ENCODE data around the gene IQCN.

Gene IQCN

DNA sequence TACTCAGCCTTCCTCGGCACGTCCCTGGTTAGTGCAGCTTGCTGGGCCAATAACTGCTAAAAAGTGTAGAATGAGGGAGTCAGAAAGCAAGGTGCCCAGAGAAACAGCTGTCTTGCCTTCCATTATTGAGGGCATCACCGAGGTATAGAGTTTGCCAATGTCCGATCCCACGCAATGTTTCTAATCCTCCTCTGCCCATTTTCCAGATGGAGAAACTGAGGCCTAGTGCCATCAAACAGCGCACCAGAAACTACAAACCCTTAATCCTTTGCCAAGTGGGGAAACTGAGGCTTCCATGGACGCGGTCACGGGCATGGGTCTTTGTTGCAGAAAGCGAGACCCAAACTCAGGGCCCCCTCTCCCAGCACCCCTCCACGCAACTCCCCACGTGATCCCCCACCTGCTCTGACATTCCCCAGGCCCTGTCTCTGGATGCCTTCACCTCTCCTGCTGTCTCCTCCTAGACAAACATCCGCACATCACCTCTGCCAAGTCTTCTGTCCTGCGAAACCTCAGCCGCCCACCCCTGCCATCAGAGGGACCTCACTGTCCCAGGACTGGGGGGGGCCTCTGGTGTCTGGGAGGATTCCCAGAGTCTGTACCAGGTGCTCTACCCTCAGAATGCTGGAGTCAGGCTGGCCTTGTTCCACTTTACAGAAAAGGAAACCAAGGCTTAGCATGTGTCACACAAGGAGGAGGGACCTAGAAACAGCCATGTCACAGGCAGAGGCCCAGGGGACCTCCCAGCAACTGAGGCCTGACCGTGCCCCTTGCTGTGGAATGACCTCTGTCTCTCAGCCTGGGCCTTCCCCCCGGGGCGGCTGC is 47.1 kb downstream of the IQCN start:
- H3K27me3 Mint-ChIP-seq (ENCODE audit: low read depth) = peaks cover 53% of the 10 kb centered on the region

DNA sequence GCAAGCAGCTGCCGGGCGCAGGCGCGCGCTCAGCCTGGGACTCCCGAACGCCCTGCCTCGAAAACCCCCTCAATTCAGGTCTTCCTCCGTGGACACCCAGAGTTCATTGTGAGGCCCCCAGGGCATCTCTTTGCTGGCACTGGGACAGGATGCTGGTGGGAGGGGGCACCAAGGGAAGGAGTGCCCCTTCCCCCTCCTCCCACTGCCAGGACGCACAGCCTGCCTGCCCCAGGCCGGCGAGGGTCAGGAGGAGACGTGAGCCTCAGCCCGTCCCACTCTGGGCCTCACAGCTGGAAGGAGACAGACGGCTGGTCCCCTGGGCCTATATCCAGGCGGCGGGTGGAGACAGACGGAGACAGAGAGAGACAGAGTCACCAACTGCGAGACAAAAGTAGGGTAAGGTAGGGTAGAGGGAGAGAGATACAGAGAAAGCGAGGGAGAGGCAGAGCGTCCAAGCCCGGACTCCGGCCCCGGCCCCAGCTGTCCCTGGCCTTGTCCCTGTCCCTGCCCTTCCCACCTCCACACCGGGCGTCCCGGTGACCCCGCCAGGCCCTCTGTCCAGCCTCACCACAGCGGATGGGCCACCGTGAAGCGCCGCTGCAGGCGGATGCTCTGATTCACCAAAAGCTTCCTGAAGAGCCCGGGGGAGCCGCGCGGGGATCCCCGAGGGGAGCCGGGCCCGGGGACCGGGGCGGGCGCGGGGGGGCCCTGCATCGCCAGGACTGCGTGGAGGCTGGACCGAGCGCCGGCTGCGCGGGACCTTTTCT is 48.4 kb downstream of the IQCN start, which contains the start of gene PDE4C:
PDE4C (minus strand) TSS at position 737 of the 767 bp plus-strand sequence; CDS start at position 714, 23 bp downstream.
- Mint-ChIP-seq H3K27me3 (ENCODE audit: low read depth) (peaks cover 55% of the 10 kb centered on the region), H3K4me3 (no peak within 1 kb of the TSS), H3K9me3 (no peaks in the 10 kb centered on the region), H3K4me1 (ENCODE audit: low read depth) (peaks cover 9% of the 10 kb centered on the region), H3K36me3 (ENCODE audit: low read depth) (no peaks in the 10 kb centered on the region), H3K27ac (no peak within 1 kb of the TSS)

More for the DNA sequence above, 47.1 kb downstream of the IQCN start:
- H3K4me3 Mint-ChIP-seq = no peak overlapping the region
- H3K36me3 Mint-ChIP-seq (ENCODE audit: low read depth) = no peaks in the 10 kb centered on the region
- H3K4me1 Mint-ChIP-seq (ENCODE audit: low read depth) = peaks cover 9% of the 10 kb centered on the region
- H3K9me3 Mint-ChIP-seq = no peaks in the 10 kb centered on the region
- H3K27ac Mint-ChIP-seq = no peak overlapping the region

DNA sequence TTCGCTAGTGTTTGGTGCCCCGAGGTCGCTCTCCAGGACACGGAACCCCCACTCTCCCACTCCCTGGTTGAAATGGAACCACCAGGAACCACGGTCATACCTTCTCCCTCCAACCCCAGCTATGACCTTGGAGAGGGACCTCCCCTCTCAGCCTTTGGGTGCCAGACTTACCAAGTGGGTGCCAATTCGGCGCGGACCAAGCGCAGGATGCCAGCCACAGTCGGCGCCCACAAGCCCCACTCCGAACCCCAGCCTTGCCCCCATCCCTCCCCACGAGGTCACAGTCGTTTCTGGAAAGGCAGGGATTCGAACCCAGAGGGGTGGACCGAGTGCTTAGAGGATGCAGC is 48.9 kb downstream of the IQCN start:
- Mint-ChIP-seq H3K4me3 (no peak overlapping the region), H3K36me3 (ENCODE audit: low read depth) (no peaks in the 10 kb centered on the region), H3K27ac (no peak overlapping the region), H3K4me1 (ENCODE audit: low read depth) (peaks cover 9% of the 10 kb centered on the region), H3K27me3 (ENCODE audit: low read depth) (peaks cover 53% of the 10 kb centered on the region), H3K9me3 (no peaks in the 10 kb centered on the region)

DNA sequence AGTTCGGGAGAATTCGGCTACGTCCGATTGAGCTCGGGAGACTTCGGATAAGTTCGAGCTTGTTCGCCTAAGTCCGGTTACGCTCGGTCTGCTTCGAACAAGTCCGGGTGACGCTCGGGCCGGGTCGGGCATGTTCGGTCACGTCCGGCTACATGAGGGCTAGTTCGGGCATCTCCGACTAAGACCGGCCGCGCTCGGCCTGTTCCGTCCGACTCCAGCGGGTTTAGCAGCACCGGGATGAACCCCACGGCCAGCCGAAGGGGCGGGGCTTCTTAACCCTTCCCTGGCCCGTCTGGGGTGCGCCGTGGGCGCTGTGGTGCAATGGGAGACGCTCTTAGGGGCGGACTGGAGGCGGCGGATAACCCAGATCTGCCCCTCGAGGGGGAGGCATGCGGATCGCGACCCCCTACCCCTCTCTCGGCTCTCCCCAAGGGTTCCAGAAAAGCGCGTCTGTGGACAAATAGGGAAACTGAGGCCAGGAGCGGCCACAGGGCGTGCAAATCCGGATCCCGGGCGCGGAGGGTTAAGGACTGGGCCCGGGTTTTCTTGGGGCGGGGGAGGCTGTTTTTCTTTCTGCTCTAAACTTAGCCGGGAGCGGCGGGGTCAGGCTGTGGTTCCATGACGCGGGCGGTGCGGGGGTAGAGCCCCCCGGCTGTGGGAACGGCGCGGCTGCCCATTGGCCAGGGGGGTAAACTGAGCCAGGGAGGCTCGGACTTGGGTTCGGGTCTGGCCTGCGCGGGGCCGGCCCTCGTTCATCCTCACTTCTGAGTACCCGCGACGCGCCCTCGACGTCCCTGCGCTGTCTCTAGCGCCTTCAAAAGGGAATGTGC is 49.5 kb downstream of the IQCN start:
- peaks cover 9% of the 10 kb centered on the region for H3K4me1 Mint-ChIP-seq (ENCODE audit: low read depth)
- peaks cover 54% of the 10 kb centered on the region for H3K27me3 Mint-ChIP-seq (ENCODE audit: low read depth)
- peak overlapping the region; percentile 64 for H3K27ac Mint-ChIP-seq
- no peaks in the 10 kb centered on the region for H3K9me3 Mint-ChIP-seq
- no peaks in the 10 kb centered on the region for H3K36me3 Mint-ChIP-seq (ENCODE audit: low read depth)
- peak overlapping the region; percentile 81 for H3K4me3 Mint-ChIP-seq

DNA sequence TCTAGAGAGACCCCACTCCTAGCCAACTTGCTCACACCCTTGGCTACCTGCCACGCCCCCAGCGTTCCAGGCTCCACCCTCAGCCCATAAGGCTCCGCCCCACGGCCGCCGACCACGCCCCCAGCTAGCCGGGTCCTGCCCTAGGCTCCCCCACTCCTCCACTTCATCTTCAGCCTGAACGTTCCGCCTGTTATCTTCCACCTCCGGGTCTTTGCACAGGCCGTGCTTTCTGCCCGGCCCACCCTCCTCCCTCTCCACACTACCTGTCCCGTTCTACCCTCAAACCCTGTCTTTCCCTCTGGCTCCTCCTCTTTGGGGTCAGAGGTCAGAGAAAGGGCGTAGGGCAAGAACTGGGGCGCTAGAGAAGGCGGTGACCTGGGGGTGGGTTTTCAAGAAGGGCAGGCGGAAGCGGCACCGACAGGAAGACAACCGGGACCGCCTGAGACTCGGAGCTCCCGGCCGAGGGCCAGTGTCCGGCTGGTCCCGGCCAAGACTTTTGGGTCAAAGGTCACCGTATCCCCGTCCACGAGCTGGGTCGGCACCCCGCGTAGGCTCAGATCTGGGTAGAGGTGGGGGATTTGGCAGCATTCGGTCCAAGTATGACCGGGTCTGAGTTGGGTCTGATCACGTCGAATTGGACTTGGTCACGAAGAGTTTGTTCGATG is 50.3 kb downstream of the IQCN start:
- no peaks in the 10 kb centered on the region for H3K9me3 Mint-ChIP-seq
- peaks cover 9% of the 10 kb centered on the region for H3K4me1 Mint-ChIP-seq (ENCODE audit: low read depth)
- peak overlapping the region; percentile 81 for H3K4me3 Mint-ChIP-seq
- peaks cover 52% of the 10 kb centered on the region for H3K27me3 Mint-ChIP-seq (ENCODE audit: low read depth)
- no peak overlapping the region for H3K27ac Mint-ChIP-seq
- no peaks in the 10 kb centered on the region for H3K36me3 Mint-ChIP-seq (ENCODE audit: low read depth)

DNA sequence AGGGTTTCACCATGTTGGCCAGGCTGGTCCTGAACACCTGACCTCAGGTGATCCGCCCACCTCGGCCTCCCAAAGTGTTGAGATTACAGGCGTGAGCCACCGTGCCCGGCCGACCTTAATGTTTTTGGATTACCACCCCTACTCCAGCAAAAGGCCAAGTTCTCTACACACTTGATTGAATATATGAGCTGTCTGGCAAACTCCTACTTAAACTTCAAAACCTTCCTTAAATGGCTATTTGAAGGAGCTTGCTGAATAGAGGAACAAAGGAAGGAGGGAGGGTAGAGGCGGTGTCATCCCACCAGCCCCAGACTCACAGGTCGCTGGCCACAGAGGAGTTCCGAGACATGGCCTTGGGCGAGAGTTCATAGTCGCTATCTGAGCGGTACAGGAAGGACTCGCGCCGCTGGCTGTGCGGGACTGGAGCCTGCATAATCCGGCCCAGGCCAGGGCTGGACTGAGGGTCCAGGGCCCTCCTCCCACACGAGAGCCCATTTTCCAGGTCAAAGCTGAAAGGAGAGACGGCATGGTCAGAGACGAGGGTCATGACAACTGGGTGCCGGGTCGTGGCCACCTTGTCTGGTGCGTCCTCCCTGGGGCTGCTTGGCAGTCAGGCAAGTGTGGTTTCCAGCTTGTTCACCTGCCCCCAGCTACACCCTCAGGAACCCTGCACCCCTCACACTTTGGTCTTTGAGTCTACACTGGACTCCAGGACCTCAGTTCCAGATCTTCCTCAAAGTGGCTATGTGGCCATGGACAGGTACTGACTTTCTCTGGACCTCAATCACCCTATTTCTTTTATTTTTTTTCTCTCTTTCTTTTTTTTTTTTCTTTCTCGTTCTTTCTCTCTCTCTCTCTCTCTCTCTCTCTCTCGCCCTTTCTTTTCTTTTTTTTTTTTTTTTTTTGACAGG is 52.2 kb downstream of the IQCN start:
- Mint-ChIP-seq H3K27ac (no peak overlapping the region), H3K36me3 (ENCODE audit: low read depth) (no peaks in the 10 kb centered on the region), H3K4me3 (no peak overlapping the region), H3K9me3 (no peaks in the 10 kb centered on the region), H3K27me3 (ENCODE audit: low read depth) (peaks cover 41% of the 10 kb centered on the region), H3K4me1 (ENCODE audit: low read depth) (peaks cover 9% of the 10 kb centered on the region)

DNA sequence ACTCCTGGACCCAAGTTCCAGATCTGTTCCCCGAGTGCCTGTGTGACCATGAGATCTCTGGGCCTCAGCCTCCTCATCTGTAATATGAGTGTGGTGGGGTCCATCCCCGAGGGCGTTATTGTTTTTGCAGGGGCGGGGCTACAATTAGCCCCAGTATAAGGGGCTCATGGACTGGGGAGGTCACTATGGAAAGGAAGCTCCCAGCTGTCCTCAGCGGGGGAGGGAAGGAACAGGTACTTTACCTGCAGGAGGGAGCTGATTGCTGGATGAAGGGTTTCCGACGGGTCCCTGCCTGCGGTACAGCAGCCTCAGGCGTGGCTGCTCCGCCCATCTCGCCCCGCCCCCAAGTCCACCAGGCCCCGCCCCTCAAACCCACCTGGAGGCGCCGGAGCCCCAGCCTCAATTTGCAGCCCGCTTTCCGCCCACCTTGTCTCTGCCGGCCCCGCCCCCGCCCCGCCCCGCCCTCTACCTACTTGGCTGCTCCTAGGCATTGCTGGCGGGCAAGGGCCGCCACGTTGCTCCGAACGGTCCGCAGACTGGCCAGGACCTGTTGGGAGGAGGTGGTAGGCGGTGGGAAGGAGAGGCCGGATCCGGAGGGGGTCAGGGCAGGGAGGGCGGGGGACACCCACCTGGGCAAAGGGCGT is 53.5 kb downstream of the IQCN start:
- H3K4me3 Mint-ChIP-seq = no peak overlapping the region
- H3K9me3 Mint-ChIP-seq = no peaks in the 10 kb centered on the region
- no peak overlapping the region for H3K27ac Mint-ChIP-seq
- H3K27me3 Mint-ChIP-seq (ENCODE audit: low read depth) = peaks cover 32% of the 10 kb centered on the region
- H3K36me3 Mint-ChIP-seq (ENCODE audit: low read depth) = no peaks in the 10 kb centered on the region
- H3K4me1 Mint-ChIP-seq (ENCODE audit: low read depth) = peaks cover 7% of the 10 kb centered on the region

DNA sequence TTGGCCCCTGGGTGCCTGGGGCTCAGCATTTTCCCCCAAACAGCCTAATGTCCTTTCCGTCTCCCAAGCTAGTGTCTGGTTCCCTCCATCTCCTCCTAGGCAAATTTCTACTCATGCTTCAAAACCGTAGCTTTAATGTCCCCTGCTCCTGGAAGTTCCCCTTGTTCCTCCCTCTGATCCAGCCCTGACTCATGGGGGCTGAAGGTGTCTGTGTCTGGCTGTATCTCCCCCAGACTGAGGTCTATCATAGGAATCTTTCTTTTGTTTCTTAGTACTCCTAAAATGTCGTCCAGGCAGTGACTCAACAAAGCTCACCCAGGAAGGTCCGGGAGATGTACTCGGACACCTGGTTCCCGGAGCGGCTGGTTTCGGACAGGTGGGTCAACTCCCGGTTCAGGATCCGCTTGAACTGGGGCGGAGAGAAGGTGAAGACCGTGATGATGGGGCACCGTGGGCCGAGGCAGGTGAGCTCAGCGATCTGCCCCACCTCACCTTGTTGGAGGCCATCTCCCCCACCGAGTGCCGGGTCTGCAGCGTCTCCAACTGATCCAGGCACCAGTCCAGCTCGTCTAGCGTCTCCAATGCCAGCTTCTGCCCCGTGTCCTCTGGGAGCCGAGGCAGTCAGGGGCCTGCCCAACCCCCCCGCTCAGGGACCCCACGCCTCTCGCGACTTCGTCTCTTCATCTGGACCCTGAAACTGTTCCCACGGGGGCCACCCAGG is 54.2 kb downstream of the IQCN start:
- H3K4me1 Mint-ChIP-seq (ENCODE audit: low read depth) = peaks cover 7% of the 10 kb centered on the region
- H3K27ac Mint-ChIP-seq = no peak overlapping the region
- no peaks in the 10 kb centered on the region for H3K36me3 Mint-ChIP-seq (ENCODE audit: low read depth)
- peaks cover 26% of the 10 kb centered on the region for H3K27me3 Mint-ChIP-seq (ENCODE audit: low read depth)
- no peak overlapping the region for H3K4me3 Mint-ChIP-seq
- no peaks in the 10 kb centered on the region for H3K9me3 Mint-ChIP-seq

DNA sequence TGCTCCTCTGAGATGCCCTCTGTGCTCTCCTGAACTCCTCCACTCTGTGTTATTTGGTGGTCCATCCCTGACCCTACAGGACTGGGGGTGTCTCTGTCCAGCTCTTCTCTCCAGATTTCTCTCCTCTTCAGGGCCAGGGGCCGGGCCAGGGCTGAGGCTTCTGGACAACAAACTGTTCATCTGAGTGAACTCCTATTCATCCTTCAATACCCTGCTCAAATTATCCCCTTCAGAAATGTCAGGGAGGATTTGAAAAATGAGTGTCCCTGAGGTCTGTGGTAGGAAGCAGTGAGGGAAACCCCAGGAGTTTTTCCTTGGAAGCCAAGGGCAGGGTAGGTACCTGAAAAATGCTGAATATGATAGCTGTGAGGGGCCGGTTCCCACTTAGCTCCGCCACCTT is 55.7 kb downstream of the IQCN start:
- Mint-ChIP-seq H3K36me3 (ENCODE audit: low read depth) (no peaks in the 10 kb centered on the region), H3K27me3 (ENCODE audit: low read depth) (peaks cover 17% of the 10 kb centered on the region), H3K9me3 (no peaks in the 10 kb centered on the region), H3K4me1 (ENCODE audit: low read depth) (no peaks in the 10 kb centered on the region), H3K4me3 (no peak overlapping the region), H3K27ac (no peak overlapping the region)

DNA sequence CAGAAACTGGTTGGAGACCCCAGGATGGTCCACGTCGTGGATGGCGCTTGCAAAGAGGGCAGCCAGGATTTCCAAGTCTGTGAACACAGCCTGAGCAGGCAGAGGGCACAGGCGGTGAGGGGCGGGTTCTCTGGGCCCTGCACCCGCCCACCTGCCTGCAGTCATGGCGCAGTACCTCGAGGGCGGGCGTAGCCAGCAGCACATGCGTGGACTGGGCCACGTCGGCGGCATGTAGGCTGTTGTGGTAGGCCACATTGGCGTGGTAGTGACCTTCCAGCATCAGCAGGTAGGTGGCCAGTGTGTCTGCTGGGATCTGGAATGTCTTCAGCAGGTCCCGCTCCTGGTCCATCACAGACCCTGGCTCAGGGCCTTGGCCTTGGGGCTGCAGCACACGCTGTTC is 56.1 kb downstream of the IQCN start:
- H3K9me3 Mint-ChIP-seq = no peaks in the 10 kb centered on the region
- peaks cover 17% of the 10 kb centered on the region for H3K27me3 Mint-ChIP-seq (ENCODE audit: low read depth)
- H3K4me1 Mint-ChIP-seq (ENCODE audit: low read depth) = no peaks in the 10 kb centered on the region
- H3K27ac Mint-ChIP-seq = no peak overlapping the region
- no peaks in the 10 kb centered on the region for H3K36me3 Mint-ChIP-seq (ENCODE audit: low read depth)
- no peak overlapping the region for H3K4me3 Mint-ChIP-seq

DNA sequence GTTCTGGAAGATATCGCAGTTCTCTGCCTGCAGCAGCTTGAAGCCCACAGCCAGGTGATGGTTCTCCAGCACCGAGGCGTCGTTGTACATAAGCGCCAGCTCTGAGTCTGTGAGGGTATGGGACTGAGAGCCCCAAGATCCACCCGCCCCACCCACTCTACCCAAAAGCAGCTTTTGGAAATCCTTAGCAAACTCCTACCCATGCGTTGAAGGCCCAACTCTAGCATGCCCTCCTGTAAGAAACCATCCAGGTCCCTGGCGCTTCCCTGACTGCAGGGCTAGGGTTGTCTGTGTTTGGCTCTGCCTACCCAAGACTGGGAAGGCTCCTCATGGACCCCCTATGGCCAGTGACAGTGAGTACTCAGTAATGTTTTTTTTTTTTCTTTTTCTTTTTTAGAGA is 57.5 kb downstream of the IQCN start:
- H3K4me3 Mint-ChIP-seq = no peak overlapping the region
- H3K36me3 Mint-ChIP-seq (ENCODE audit: low read depth) = no peaks in the 10 kb centered on the region
- no peak overlapping the region for H3K27ac Mint-ChIP-seq
- peaks cover 13% of the 10 kb centered on the region for H3K27me3 Mint-ChIP-seq (ENCODE audit: low read depth)
- H3K4me1 Mint-ChIP-seq (ENCODE audit: low read depth) = no peaks in the 10 kb centered on the region
- no peaks in the 10 kb centered on the region for H3K9me3 Mint-ChIP-seq

DNA sequence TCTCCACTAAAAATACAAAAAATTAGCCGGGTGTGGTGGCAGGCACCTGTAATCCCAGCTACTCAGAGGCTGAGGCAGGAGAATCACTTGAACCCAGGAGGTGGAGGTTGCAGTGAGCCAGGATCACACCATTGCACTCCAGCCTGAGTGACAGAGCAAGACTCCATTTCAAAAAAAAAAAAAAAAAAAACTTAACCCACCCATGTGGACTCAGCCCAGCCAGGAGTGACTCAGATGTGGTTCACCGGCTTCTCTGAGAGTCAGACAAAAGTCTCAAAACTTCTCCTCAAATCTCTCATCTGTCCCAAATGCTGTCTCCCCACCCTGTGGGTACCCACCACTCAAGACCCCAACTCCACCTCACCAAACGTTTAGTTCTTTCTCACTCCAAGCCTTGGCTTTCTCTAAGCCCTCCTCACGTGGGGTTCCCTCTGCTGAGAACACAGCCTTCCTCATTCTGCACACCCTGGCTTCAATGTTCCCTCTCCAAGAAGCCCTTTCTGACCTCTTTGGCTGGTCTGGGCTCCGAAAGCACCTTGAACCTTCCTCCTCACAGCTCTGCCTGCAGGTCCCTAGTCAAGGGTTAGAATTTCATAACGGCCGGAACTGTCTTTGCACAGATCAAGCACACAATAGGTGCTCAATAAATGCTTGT is 59.3 kb downstream of the IQCN start:
- no peaks in the 10 kb centered on the region for H3K4me1 Mint-ChIP-seq (ENCODE audit: low read depth)
- H3K36me3 Mint-ChIP-seq (ENCODE audit: low read depth) = no peaks in the 10 kb centered on the region
- no peaks in the 10 kb centered on the region for H3K9me3 Mint-ChIP-seq
- H3K27ac Mint-ChIP-seq = no peak overlapping the region
- no peak overlapping the region for H3K4me3 Mint-ChIP-seq
- H3K27me3 Mint-ChIP-seq (ENCODE audit: low read depth) = peaks cover 10% of the 10 kb centered on the region
